Gastroesophageal sphincter (tissue), 3 donors: ENCODE measurements around the gene CNTNAP1.

Experiments used
- CTCF ChIP-seq, 4 experiments: fragments of 200-600 bp in 2 of 4; fragments of 450-650 bp in 2 of 4; sonication (generic) in 1 of 4; IDR thresholded peaks; one replicate each; pipeline ENCODE4 v1.5.1; 2017 to 2019; ENCODE audit warnings: antibody characterized with exemption in 4 of 4, mild to moderate bottlenecking in 2 of 4, moderate library complexity in 2 of 4
- POLR2A ChIP-seq, 2 donors: fragments of 450-650 bp; IDR thresholded peaks; one replicate each; pipeline ENCODE4 v1.6.1; 2017; ENCODE audit warnings: antibody characterized with exemption in 2 of 2, mild to moderate bottlenecking in 2 of 2, moderate library complexity in 1 of 2

GRCh38 chr17:42675348-42675964, 6.9 kb upstream of the CNTNAP1 start:
- TF ChIP-seq CTCF (IDR thresholded peaks at IDR 0.05) (no peak), POLR2A (IDR thresholded peaks at IDR 0.05) (no peak)
